ENCODE results near the gene MYO7B.
A peak's percentile ranks its signal among the peaks of the same experiment; 100 is the strongest.

The MYO7B gene

DNA sequence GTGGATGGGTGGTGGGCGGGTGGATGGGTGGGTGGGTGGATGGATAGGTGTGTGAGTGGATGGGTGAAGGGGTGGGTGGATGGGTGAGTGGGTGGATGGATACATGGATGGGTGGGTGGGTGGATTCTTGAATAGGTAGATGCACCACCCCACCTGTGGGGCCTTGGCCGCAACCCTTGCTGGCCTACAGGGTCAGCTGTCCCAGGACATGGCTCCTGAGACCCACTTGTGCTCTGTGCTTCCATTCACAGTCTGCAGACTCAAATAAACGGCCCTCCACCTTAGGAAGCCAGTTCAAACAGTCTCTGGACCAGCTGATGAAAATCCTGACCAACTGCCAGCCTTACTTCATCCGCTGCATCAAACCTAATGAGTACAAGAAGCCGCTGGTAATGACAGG is 54.4 kb downstream of the MYO7B start:
- no peak for DNase-seq (ENCODE audit: low spot score)

DNA sequence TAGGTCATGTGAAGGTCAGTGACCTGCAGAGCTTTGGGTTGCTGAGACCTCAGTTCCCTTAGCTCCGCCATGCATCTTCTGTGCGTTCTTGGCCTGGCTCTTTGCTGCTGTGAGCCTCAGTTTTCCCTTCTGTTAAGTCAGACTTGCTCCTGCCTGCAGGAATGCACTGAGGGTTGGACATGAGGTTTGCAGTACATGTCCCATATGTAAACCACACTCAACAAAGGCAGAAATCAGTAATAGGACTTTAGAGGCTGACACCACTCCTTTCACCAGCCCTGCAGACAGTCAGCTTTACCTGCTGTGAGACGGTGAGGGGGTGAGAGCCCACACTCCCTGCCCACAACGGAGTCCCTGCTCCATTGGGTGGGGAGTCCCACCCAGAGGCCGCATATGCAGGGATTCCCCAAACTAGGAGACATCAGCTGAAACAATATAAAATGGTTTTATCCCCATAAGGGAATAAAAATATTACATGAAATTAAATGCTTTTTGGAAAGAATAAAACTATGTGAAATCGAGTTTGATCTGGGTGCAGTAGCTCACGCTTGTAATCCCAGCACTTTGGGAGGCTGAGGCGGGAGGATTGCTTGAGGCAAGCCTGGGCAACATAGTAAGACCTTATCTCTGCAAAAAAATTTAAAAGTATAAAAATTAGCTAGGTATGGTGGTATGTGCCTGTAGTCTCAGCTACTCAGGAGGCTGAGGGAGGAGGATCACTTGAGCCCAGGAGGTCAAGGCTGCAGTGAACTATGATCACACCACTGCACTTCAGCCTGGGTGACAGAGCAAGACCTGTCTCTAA is 55.1 kb downstream of the MYO7B start:
- DNase-seq (ENCODE audit: low spot score): no peak

DNA sequence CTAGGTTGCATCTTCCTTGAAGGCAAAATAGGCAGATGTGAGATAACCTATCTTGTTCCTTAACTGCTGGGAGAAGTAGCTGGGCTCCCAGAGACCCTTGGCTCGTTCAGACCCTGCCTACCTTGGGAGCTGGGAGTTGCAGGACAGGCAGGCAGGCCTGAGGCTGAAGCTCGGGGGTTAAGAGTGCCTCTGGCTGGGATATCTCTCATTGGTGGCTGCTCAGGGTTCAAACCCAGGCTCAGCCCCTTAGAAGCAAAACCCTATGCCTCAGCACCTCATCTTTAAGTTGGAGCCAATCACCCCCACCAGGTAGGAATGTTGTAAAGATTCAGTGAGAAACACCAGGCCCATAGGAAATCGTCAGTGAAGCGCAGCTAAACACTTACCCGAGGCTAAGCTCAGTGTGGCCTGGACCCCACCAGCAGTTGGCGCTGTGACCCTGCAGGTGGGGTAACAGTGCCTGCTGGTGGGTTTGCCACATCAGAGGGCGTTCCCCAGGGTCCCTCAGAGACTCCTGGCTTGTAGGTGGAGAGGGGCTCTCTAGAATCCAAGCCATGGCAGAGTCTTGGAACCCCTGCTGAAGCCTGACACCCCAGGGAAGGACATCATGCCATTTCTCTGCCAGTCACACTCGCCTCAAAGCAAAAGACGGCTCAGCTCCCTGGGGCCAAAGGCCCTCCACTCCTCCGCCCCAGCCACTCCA is 55.9 kb downstream of the MYO7B start:
- peak; percentile 57 for DNase-seq (ENCODE audit: low spot score)

DNA sequence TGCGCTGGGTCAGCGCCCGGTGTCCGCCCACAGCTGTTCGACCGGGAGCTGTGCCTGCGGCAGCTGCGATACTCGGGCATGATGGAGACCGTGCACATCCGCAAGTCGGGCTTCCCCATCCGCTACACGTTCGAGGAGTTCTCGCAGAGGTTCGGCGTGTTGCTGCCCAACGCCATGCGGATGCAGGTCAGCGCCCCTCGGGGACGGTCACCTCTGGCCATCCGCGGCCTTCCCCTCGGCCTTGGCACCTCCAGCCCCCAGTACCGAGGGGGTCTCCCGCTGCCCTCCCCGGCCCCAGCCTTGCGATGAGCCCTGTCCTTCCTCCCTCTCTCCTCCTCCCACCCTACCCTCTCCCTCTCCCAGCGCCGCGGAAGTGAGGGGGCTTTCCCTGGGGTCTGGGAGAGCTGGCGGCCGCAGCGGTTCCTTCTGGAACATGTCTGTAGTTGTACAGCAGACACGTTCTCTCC is 57.3 kb downstream of the MYO7B start:
- DNase-seq (ENCODE audit: low spot score): no peak

DNA sequence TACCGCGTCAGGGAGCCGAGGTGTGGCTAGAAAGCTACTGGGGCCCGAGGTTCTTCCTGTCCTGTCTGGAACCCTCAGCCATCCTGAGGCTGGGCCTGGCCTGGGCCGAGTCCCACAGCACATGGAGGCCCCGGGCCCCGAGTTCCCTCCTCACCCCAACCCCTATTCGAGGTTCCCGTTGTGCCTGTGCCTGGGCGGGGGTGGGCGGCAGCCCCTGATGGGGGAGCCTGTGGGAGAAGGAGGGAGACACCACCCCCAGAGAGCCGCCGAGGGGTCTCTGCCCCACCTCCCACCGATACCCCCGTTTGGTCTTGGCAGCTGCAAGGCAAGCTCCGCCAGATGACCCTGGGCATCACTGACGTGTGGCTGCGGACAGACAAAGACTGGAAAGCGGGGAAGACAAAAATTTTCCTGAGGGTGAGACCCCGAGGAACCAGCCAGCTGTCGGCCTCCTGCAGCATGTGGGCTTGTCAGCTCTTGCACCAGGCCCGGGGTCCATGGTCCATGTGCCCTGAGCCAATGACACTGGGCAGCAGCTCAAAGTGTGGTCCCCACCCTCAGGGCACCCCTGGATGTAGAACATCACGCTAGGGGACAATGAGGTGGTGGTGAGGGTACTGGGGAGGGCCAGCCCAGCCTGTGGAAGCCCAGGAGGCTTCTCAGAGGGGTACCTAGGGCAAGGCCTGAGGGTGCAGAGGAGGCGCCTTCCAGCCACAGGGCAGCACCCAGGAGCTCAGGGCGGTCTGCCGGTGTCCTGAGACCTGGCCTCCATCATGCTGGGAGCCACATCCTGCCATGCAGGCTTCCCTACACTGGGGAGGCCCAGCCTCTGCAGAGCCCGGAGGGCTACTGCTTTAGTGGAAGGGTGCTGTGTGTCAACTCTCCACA is 58.0 kb downstream of the MYO7B start:
- no peak for DNase-seq (ENCODE audit: low spot score)

DNA sequence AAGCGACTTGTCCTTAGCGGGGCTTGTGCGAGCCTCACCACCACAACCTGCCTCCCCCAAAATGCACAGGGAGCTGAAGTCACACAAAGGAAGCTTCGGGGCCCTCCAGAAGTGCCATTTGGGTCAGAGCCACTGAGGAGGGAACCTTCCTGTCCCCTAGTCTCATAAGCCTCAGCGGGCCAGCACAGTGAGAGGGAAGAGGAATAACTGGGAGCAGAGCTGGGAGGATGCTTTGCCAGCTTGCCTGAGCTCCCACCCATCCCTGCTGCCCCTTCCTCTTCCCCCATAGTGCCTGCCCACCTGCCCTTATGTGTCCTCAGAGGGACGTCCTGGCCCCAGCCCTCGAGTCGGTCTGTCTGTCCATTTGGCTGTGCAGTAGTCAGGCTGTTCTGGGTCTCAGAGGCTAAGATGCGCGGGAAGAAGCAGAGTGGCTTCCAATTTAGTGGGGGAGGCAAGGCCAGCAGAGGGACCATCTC is 58.7 kb downstream of the MYO7B start:
- DNase-seq (ENCODE audit: low spot score): no peak

DNA sequence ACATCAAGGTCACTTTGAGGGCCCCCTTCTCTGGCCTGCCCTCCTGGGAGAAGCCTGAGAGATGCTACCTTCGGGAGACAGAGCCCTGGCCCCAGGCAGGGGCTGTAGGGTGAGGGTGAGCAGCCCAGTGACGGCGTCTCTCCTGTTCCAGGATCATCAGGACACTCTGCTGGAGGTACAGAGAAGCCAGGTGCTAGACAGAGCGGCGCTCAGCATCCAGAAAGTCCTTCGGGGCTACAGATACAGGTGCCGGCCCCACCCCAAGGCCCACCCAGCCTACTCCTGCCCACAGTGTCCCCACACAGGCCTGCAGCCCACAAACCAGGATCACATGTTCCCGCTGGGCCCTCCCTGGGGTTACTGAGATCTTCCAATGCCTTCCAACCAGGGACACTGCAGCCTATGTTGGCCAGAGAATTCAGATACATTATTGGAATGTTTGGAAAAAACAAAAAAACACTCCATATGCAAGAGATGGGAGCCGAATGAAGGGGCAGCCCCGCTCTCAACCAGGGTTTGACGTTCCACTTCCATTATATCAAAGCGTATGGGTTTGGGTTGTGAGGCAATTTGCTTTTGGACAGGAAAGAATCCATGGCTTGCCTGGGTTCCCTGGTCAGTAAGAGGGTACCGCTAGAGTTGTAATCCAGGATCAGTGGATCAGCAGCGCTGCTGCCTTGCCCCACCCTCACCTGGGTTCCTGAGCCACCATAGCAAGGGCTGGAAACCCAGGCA is 61.0 kb downstream of the MYO7B start:
- DNase-seq (ENCODE audit: low spot score): no peak

DNA sequence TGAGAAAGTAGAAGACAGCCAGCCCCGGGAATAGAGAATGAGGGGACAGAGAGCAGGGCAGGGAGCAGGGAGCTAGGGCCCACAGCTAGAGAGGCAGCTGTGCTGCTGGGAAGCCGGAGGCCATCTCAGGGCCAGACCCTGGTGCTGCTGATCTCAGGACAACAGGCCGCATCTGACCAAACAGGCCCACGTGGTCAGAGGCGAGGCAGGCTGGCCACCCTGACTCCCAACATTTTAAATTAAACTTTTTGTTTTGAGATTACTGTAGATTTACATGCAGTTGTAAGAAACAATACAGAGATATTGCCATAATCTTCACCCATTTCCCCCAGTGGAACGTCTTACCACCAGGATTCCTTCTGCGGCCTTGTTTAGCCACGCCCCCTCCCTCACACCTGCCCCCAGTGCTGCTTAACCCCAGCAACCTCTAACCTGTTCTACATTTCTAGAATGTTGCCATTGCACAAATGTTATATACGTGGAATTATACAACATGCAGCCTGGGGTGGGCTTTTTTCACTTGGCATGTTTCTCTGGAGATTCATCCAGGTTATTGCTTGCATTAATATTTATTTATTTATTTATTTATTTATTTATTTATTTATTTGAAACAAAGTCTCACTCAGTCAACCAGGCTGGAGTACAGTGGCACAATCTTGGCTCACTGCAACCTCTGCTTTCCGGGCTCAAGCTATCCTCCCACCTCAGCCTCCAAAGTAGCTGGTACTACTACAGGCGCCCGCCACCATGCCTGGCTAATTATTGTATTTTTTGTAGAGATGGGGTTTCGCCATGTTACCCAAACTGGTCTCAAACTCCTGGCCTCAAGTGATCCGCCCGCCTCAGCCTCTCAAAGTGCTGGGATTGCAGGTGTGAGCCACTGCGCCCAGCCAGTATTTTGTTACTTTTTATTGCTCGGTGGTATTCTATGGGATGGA is 61.8 kb downstream of the MYO7B start:
- DNase-seq (ENCODE audit: low spot score): no peak

DNA sequence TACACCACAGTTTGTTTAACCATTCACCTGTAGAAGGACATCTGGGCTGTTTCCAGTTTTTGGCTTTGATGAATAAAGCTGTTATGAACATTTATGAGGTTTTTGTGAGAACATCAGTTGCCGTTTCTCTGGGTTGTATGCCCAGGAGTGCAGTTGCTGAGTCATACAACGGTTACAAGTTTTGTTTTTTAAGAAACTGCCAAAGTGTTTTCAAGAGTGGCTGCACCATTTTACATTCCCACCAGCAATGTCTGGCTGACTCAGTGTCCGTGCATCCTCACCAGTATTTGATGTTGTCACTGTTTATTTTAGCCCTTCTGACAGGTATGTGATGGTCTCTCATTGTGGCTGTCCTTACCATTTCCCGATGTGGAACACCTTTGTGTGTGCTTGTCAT is 62.5 kb downstream of the MYO7B start:
- peak; percentile 35 for DNase-seq (ENCODE audit: low spot score)

DNA sequence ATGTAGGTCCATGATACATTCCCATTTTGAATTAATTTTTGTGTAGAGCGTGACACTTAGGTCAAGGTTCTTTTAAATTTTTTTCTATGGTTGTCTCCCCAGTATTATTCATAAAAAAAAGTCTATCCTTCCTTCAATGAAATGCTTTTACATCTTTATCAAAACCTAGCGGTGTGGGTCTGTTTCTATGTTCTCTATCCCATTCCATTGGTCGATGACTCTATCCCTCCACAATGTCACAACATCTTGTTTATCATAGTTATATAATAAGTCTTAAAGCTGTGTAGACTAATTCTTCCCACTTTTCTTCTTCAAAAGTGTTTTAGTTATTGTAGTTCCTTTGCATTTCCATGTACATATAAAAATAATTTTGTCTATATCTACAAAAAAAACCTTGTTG is 63.2 kb downstream of the MYO7B start:
- DNase-seq (ENCODE audit: low spot score): no peak

DNA sequence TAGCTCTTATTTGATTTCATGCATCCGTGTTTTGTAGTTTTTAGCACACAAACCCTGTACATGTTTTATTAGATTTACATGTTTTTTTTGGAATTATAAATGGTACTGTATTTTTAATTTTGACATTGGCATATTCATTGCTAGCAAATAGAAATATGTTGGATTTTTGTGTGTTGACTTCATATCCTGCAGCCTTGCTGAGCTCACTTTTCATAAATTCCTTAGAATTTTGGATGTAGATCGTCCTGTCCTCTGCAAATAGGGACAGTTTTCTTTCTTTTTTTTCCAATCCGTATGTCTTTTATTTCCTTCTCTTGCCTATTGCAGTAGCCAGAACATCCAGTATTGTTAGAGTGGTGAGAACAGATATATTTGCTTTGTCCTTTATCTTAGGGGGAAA is 63.7 kb downstream of the MYO7B start:
- DNase-seq (ENCODE audit: low spot score): no peak

DNA sequence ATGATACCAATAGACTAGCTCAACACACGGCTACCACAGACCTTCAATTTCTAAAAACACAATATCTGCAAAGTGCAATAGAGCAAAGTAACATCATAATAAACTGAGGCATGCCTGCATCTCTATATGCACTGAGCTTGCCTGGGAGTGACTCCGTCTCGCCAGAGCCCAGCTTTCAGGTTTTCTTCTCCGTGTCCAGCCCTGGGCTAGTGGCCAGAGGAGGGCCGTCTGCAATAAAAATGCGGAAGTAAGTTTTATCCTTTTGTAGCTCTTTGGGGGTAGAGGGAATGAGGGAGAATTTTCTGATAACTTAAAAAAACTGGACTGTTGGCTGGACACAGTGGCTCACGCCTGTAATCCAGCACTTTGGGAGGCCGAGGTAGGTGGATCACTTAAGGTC is 69.5 kb downstream of the MYO7B start:
- no peak for DNase-seq (ENCODE audit: low spot score)

DNA sequence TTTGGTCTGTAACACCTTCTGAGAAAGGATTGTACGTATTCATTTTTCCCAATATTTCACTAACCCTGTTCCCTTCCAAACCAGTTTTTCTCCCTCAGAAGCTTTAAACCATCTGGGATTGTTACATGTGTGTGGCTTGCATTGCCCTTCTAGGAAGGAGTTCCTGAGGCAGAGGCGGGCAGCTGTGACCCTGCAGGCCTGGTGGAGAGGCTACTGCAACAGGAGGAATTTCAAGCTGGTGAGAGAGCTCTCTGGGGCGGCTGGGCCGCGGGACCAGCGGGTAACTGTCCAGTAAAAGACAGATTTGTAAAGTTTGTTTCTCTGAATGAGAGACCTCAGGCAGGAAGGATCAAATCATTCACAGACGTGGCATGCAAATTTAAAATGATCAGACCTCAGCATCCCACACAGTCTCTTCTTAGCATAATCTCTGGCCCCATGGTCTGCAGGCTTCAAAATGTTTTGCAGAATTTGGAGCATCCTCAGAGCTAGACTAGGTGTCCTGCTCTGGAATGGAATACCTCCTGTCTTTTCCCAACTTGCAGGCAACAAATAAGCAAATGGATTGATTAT is 70.3 kb downstream of the MYO7B start:
- no peak for DNase-seq (ENCODE audit: low spot score)

DNA sequence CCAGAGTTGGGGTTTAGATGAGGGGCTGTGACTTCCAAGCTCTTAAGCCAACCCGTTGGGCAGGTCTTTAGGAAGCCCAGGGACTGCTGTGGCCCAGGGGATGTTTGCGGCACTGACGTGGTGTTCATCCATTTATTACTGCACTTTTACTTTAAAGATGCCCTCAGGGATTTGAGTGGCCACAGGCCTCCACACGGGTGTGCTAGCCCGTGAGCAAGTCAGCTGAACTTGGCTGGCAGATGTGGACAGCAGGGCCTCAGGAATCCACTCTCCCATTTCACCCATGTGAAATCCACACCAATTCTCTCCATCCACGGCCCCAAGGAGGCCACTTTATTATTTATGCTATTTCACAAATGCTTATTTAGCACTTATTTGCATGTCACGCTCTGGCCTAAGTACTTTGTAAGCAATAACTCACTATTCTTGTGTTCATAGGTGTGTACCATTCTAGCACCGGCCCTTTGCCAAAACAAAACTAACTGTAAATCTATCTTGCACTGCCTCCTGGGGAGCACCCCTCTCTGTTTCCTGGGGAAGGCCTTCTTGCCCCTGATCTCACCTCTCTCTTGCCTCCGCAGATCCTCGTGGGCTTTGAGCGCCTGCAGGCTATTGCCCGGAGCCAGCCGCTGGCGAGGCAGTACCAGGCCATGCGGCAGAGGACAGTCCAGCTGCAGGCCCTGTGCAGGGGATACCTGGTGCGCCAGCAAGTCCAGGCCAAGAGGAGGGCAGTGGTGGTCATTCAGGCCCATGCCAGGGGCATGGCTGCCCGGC is 71.3 kb downstream of the MYO7B start:
- no peak for DNase-seq (ENCODE audit: low spot score)

DNA sequence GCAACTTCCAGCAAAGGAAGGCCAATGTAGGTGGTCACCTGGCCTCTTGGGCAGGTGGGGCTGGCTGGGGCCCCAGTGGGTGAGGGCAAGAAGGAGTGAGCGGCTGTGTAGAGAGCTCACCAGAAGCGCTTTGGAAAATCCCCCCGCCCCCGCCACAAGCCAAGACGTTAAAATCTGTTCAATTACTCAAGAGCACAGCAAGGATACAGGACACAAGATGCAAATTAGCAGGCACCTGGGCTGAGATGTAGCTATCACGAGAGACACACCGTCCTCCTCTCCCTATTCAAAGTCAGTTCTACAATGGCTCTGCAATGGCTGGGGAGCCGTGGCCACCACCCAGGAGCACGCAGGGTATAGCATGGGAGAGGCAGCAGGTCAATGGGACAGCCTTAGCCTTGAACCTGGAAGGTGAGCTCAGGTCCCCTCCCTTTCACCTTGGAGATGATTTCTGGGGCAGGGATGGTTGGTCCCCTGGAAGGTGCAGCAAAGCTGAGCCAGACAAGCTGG is 72.0 kb downstream of the MYO7B start:
- no peak for DNase-seq (ENCODE audit: low spot score)

DNA sequence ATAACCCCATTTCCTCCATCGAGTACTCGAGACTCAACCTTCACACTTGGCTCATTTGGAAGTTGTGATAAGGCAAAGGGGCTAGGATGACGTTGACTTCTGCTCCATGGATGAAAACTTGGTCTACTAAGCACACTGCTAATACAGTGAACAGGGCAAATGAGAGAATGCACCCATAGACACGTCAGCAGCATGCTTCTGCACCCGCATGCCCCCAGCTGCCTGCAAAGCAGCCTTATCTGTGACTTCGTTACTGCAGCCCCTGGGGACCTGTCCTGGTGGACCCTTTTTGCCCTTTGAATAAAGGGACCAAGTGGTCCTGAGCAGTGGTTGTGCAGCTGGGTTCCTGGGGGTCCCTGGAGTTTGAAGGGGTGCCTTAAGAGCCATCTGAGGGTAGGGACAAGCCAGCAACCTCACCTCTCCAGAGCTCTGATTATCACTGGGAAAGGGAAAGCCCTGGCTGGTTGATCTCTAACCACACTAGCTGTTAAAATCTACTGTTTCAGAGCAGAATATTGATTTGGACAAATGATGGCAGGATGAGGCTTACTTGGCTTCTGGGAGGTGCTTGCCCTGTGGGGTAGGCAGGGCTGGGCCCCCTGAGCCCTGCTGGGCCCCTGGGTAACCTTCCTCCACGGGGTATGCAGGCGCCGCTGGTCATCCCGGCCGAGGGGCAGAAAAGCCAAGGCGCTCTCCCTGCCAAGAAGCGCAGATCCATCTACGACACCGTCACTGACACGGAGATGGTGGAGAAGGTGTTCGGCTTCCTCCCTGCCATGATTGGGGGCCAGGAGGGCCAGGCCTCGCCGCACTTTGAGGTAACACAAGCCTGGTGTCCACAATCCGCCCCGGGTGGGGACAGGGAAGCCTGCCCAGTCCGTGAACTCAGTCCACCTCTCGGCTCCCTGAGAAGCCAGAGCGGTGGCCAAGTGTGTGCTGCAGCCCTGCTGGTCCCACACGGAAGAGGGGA is 72.9 kb downstream of the MYO7B start:
- no peak for DNase-seq (ENCODE audit: low spot score)

DNA sequence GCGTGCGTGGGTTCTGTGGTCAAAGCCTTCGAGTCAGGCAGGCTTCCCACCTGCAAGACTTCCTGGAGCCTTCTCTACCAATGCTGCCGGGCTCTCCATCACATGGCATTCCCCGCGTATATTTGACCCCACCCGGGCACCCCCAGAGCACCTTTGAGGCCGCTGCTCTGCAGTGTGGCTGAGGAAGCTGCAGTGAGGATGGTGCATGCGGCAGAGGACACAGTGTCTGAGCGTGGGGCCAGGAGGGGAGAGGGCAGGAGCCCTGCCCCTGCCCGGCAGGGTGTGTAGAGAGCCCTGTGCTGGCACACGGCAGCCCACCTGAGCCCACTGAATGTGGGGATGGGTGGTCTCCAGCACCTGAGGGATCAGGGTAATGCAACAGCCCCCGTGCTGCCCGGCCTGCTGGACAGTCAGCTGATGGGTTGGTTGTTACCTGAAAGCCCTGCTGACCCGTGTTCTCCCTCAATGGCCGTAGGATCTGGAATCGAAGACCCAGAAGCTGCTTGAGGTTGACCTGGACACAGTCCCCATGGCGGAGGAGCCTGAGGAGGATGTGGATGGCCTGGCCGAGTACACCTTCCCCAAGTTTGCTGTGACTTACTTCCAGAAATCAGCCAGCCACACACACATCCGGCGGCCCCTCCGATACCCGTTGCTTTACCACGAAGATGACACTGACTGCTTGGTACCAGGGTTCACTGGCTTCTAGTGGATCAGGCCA is 73.7 kb downstream of the MYO7B start:
- DNase-seq (ENCODE audit: low spot score): no peak
